ENCODE results near the gene OPN1MW.
"Not testable (repeated sequence)": the region's sequence is repeated elsewhere in the genome, so short reads cannot be mapped to it uniquely, and the experiment has no call there.

Gene OPN1MW

DNA sequence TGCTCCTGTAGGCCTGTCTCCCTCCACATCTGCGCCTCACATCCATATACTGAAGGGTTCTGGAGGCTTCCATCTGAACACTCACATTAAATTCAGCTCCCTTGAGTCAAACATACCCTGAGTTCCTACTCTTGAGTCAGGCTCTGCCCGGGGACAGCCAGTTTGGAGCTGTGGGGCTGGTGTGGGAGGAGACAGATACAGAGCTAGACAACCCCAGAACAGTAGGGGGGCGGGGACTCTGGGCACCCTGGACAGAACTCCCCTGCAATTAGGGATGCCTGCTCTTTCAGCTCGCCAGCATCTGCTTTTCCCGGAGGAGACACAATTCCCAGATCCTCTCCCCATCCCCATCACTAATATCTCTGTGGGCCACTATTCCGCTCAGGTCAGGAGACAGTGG is 42.9 kb downstream of the OPN1MW start:
- H3K4me1 ChIP-seq (ENCODE audit: control insufficient read depth, insufficient read depth, low read length); H3K4me3 ChIP-seq (ENCODE audit: low read length); H3K27ac ChIP-seq (ENCODE audit: low read depth, low read length); H3K9ac ChIP-seq (ENCODE audit: low read length); H3K27me3 ChIP-seq (ENCODE audit: control insufficient read depth, insufficient read depth, low read length); H3K36me3 ChIP-seq (ENCODE audit: control insufficient read depth, insufficient read depth, low read length): not testable (repeated sequence)

DNA sequence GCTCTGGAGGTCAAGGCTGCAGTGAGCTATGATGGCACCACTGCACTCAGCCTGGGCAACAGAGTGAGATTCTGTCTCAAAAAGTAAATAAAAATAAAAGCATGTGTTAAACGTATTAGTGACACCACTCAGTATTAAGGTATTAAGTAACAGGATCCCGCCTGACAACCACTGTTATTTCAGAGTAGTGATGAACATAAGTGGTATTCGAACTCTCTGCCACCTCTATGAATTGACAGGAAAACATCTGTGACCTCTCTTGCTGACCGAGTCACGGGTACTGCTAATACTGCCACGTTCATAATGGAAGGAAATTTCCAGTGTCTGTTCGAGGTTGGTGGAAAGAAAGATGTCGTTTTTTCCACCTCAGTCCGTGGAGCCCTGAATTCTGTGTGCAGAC is 44.3 kb downstream of the OPN1MW start:
- H3K27me3 ChIP-seq (ENCODE audit: control insufficient read depth, insufficient read depth, low read length); H3K4me1 ChIP-seq (ENCODE audit: control insufficient read depth, insufficient read depth, low read length); H3K9ac ChIP-seq (ENCODE audit: low read length); H3K27ac ChIP-seq (ENCODE audit: low read depth, low read length); H3K36me3 ChIP-seq (ENCODE audit: control insufficient read depth, insufficient read depth, low read length); H3K4me3 ChIP-seq (ENCODE audit: low read length): not testable (repeated sequence)

- not testable (repeated sequence) for H3K4me1 ChIP-seq (ENCODE audit: control insufficient read depth, insufficient read depth, low read length); H3K36me3 ChIP-seq (ENCODE audit: control insufficient read depth, insufficient read depth, low read length); H3K9ac ChIP-seq (ENCODE audit: low read length); H3K27ac ChIP-seq (ENCODE audit: low read depth, low read length); H3K27me3 ChIP-seq (ENCODE audit: control insufficient read depth, insufficient read depth, low read length); H3K4me3 ChIP-seq (ENCODE audit: low read length)
Observed at GRCh38 chrX:154231443-154231842, 49.0 kb downstream of the OPN1MW start.

DNA sequence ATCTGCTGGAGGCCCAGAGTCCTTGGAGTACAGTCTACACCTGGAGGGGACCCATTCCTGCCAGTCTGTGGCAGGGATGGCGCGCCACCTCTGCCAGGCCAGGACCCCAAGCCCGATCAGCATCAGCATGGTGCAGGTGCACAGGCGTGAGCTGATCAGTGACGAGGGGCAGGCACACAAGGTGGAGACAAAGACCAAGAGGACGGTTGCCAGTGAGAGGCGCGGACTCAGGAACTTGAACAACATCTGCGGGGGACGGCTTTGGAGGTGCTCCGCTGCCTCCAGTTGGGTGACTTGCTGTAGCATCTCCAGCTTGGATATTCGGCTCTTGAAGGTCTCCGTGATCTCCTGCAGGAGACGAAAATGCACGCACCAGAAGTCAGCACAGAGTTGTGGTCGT is 51.2 kb downstream of the OPN1MW start:
- H3K4me3 ChIP-seq (ENCODE audit: low read length); H3K4me1 ChIP-seq (ENCODE audit: control insufficient read depth, insufficient read depth, low read length); H3K27me3 ChIP-seq (ENCODE audit: control insufficient read depth, insufficient read depth, low read length); H3K36me3 ChIP-seq (ENCODE audit: control insufficient read depth, insufficient read depth, low read length); H3K9ac ChIP-seq (ENCODE audit: low read length); H3K27ac ChIP-seq (ENCODE audit: low read depth, low read length): not testable (repeated sequence)

DNA sequence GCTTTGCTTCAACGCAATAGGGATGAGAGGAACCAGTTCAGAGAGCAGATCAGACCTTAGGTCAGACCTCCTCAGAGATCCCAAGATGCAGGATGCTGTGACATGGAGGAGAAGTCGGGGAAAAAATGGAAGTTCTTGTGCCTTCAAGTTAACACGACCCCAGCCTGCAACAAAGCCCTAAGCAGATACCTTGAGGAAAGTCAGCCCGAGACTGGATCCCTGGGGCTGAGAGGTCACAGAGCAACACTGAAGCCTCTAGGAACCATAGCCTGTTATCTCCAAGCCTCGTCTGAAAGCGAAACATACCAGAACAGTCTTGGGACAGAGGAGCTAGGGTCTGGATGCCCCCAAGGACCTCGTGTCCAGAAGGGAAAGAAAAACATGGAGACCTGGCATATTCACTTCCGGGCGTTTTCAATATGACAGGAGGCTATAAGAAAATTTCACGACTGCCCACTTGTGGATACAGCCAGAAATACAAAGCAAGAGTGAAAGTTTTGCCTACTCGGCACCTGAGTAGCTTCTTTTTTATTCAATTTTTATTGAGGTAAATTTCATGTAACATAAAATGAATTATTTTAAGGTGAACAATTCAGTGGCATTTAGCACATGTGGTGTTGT is 56.7 kb downstream of the OPN1MW start:
- H3K36me3 ChIP-seq (ENCODE audit: control insufficient read depth, insufficient read depth, low read length); H3K9ac ChIP-seq (ENCODE audit: low read length); H3K4me3 ChIP-seq (ENCODE audit: low read length); H3K4me1 ChIP-seq (ENCODE audit: control insufficient read depth, insufficient read depth, low read length); H3K27me3 ChIP-seq (ENCODE audit: control insufficient read depth, insufficient read depth, low read length); H3K27ac ChIP-seq (ENCODE audit: low read depth, low read length): not testable (repeated sequence)

- H3K4me3 ChIP-seq (ENCODE audit: low read length); H3K36me3 ChIP-seq (ENCODE audit: control insufficient read depth, insufficient read depth, low read length); H3K4me1 ChIP-seq (ENCODE audit: control insufficient read depth, insufficient read depth, low read length); H3K9ac ChIP-seq (ENCODE audit: low read length); H3K27me3 ChIP-seq (ENCODE audit: control insufficient read depth, insufficient read depth, low read length); H3K27ac ChIP-seq (ENCODE audit: low read depth, low read length): not testable (repeated sequence)
Observed at GRCh38 chrX:154239982-154240503, 57.6 kb downstream of the OPN1MW start.
